GM12878 (cell line): Measurements from ENCODE around the gene BAX. TPM values are rescaled to one million over a fixed set of nuclear protein-coding genes. Genes with fewer than 3 reads are reported as not detected.

ENCODE experiments used
- ATAC-seq: fragments of 200-7000 bp; cut with Tn5 transposase; 3 replicates; pipeline ENCODE4 v1.9.1; 2020; ENCODE audit warnings: mild to moderate bottlenecking, moderate library complexity
- BruUV-seq: library from RNA; stranded (reverse); fragments of 400-500 nt; replicated peaks from 2 replicates; lab custom pipeline; 2021; lab: Mats Ljungman, UMichigan
- CTCF ChIA-PET: fragments of 300-600 bp; sonication (Branson Sonifier 250); formaldehyde crosslinking; extraction: SDS; loops from one replicate; lab custom pipeline; 2021; ENCODE audit warnings: inconsistent platforms; lab: Yijun Ruan, JAX
- POLR2A ChIA-PET: fragments of 350-600 bp; formaldehyde crosslinking; extraction: SDS; loops from one replicate; lab custom pipeline; 2021; ENCODE audit warnings: inconsistent platforms; lab: Charles Lee
- RAD21 ChIA-PET: fragments of 300-600 bp; sonication (Branson Sonifier 250); formaldehyde crosslinking; loops from one replicate; lab custom pipeline; 2023; ENCODE audit warnings: antibody characterized with exemption; ENCODE audit not compliant: unreplicated experiment; lab: Charles Lee
- SMC1A ChIA-PET: fragments of 300-600 bp; sonication (Branson Sonifier 250); formaldehyde crosslinking; loops from one replicate; lab custom pipeline; 2023; ENCODE audit not compliant: unreplicated experiment, uncharacterized antibody; lab: Charles Lee
- DNase-seq: peaks from one replicate; pipeline ENCODE4 v3.0.0-alpha.2; 2011; ENCODE audit warnings: low read depth, low spot score
- FAIRE-seq: peaks from 3 replicates; lab custom pipeline; 2011; peaks lifted over from hg19 to GRCh38; lab: Jason Lieb, UNC
- H2AFZ ChIP-seq: 2 replicates; pipeline ENCODE4 v1.6.0; 2011; ENCODE audit warnings: low read depth, low read length, control low read depth; ENCODE audit not compliant: control insufficient read depth
- H3K27ac ChIP-seq: 2 replicates; pipeline ENCODE4 v1.5.1; 2011; ENCODE audit warnings: control low read depth; ENCODE audit not compliant: control insufficient read depth, insufficient read depth
- H3K27me3 ChIP-seq, 2 experiments: replicated peaks in 1 of 2; 2 replicates each; pipeline versions ENCODE4 v1.6.0 to v1.6.1; 2011; ENCODE audit warnings: low read length in 1 of 2; ENCODE audit not compliant: control insufficient read depth in 2 of 2, insufficient read depth in 2 of 2
- H3K36me3 ChIP-seq, 2 experiments: 2 replicates each; pipeline ENCODE4 v1.5.1; 2011; ENCODE audit warnings: low read length in 1 of 2; ENCODE audit not compliant: control insufficient read depth in 2 of 2, insufficient read depth in 2 of 2
- H3K4me1 ChIP-seq: 2 replicates; pipeline ENCODE4 v1.6.1; 2011; ENCODE audit warnings: mild to moderate bottlenecking, low read length, moderate library complexity, mixed read lengths; ENCODE audit not compliant: control insufficient read depth, insufficient read depth
- H3K4me2 ChIP-seq: 2 replicates; pipeline ENCODE4 v1.6.0; 2011; ENCODE audit warnings: control low read depth; ENCODE audit not compliant: control insufficient read depth, insufficient read depth
- H3K4me3 ChIP-seq: fragments of 200-600 bp; sonication (generic); 2 replicates; pipeline ENCODE4 v1.5.1; 2016
- H3K79me2 ChIP-seq: 2 replicates; pipeline ENCODE4 v1.6.0; 2011; ENCODE audit warnings: low read length; ENCODE audit not compliant: control insufficient read depth, insufficient read depth
- H3K9ac ChIP-seq: 2 replicates; pipeline ENCODE4 v1.8.0; 2011; ENCODE audit warnings: low read length, control low read depth, mixed read lengths; ENCODE audit not compliant: control insufficient read depth, insufficient read depth
- H3K9me3 ChIP-seq: replicated peaks from 3 replicates; pipeline ENCODE4 v1.5.1; 2011; ENCODE audit warnings: mild to moderate bottlenecking, low read length; ENCODE audit not compliant: control insufficient read depth, insufficient read depth
- H4K20me1 ChIP-seq: 2 replicates; pipeline ENCODE4 v1.6.0; 2011; ENCODE audit not compliant: control insufficient read depth, insufficient read depth
- ASH2L ChIP-seq: fragments of 300-600, 200-600 bp; sonication (generic); IDR thresholded peaks from 2 replicates; pipeline ENCODE4 v1.6.1; 2017; ENCODE audit warnings: low read depth, mild to moderate bottlenecking, borderline replicate concordance
- CREB1 ChIP-seq: IDR thresholded peaks from 2 replicates; pipeline ENCODE4 v1.6.1; 2012; ENCODE audit warnings: low read depth, mild to moderate bottlenecking, inconsistent platforms
- EZH2 ChIP-seq: IDR thresholded peaks from 2 replicates; pipeline ENCODE4 v1.6.1; 2012; ENCODE audit warnings: low read depth, mild to moderate bottlenecking, control low read depth, inconsistent platforms, low read length, borderline replicate concordance; ENCODE audit not compliant: control insufficient read depth
- NR2F1 ChIP-seq: fragments of 450-650 bp; conservative IDR thresholded peaks from 2 replicates; pipeline ENCODE4 v1.6.1; 2017; ENCODE audit warnings: mild to moderate bottlenecking
- SPI1 ChIP-seq: IDR thresholded peaks from 2 replicates; pipeline ENCODE4 v1.6.1; 2011; ENCODE audit warnings: low read depth, mild to moderate bottlenecking, low read length, moderate library complexity, borderline replicate concordance; ENCODE audit not compliant: insufficient read depth
- TAF1 ChIP-seq: IDR thresholded peaks from 2 replicates; pipeline ENCODE4 v1.6.1; 2011; ENCODE audit warnings: mild to moderate bottlenecking, low read depth, low read length, borderline replicate concordance
- YBX1 ChIP-seq: fragments of 450-650 bp; IDR thresholded peaks from 2 replicates; pipeline ENCODE4 v1.6.1; 2016; ENCODE audit warnings: antibody characterized with exemption
- WGBS: methylation state at CpG from one replicate; pipeline ENCODE4 v1.1.6; 2016; ENCODE audit warnings: low lambda C conversion rate; ENCODE audit not compliant: insufficient replicate concordance, insufficient coverage; ENCODE audit errors: missing lambda C conversion rate; 5-methylcytosine and 5-hydroxymethylcytosine counted together
- in situ Hi-C: fragments of 300-500 bp; cut with MboI; formaldehyde crosslinking; loops from 9 replicates; pipeline ENCODE4 v1.14.3; 2018; ENCODE audit warnings: mixed read lengths
- intact Hi-C: fragments of 100-400 bp; cut with micrococcal nuclease; formaldehyde crosslinking; loops from one replicate; pipeline ENCODE4 v1.14.2; 2022; ENCODE audit not compliant: unreplicated experiment
- polyA plus RNA-seq, 11 experiments: library from polyadenylated mRNA; depleted of rRNA in 4 of 11; unstranded in 6 of 11; stranded (reverse) in 5 of 11; fragments of >200 nt; fragmentation: Nextera tagmentation in 4 of 11; fragmentation: Illumina TruSeq in 1 of 11; extraction: Ambion mirVana in 4 of 11; extraction: Trizol in 1 of 11; gene quantifications; 1 replicate in 1 of 11; 2 replicates in 10 of 11; pipeline versions ENCODE4 v1.2.1 to v1.2.3, GENCODE V29; 2011 to 2016; ENCODE audit warnings: inconsistent platforms in 2 of 11, missing spikeins in 2 of 11, low read depth in 1 of 11
- total RNA-seq, 4 experiments: library from RNA; depleted of rRNA in 3 of 4; stranded (reverse); fragments of >200 nt in 3 of 4; fragmentation: Illumina TruSeq in 1 of 4; extraction: Trizol in 1 of 4; gene quantifications; 2 replicates each; pipeline versions ENCODE4 v1.2.1 to v1.2.3, GENCODE V29; 2013 to 2021
- TF ChIP-seq, protein P1 (sequence below): IDR thresholded peaks from 2 replicates; pipeline ENCODE4 v1.6.1; 2012; ENCODE audit warnings: low read depth, low read length, improper control_type of control experiment
- TF ChIP-seq, protein P2 (sequence below): fragments of 150-350 bp; IDR thresholded peaks from 2 replicates; pipeline ENCODE4 v1.6.1; 2014; ENCODE audit warnings: mild to moderate bottlenecking, low read depth, low read length
- TF ChIP-seq, protein P3 (sequence below): IDR thresholded peaks from 2 replicates; pipeline ENCODE4 v1.6.1; 2012; ENCODE audit warnings: low read length, inconsistent platforms
- TF ChIP-seq, protein P4 (sequence below): fragments of 450-650 bp; IDR thresholded peaks from 2 replicates; pipeline ENCODE4 v1.6.1; 2016; ENCODE audit warnings: mild to moderate bottlenecking
- TF ChIP-seq, protein P5 (sequence below): IDR thresholded peaks from 2 replicates; pipeline ENCODE4 v1.6.1; 2011; ENCODE audit warnings: low read depth, mild to moderate bottlenecking, low read length, moderate library complexity, borderline replicate concordance; ENCODE audit errors: extremely low read depth
- TF ChIP-seq, protein P6 (sequence below): IDR thresholded peaks from 2 replicates; pipeline ENCODE4 v1.6.1; 2011; ENCODE audit warnings: borderline replicate concordance, low read depth, mild to moderate bottlenecking, moderate library complexity, mixed read lengths, low read length; ENCODE audit not compliant: insufficient read depth; ENCODE audit errors: extremely low read length

Gene BAX
- total and polyA plus RNA-seq, 10 of the 15 experiments (the other 5 are each of a cell fraction or from before 2014, with no cell fraction given) = 7.2 to 221 (median 137) TPM

DNA sequence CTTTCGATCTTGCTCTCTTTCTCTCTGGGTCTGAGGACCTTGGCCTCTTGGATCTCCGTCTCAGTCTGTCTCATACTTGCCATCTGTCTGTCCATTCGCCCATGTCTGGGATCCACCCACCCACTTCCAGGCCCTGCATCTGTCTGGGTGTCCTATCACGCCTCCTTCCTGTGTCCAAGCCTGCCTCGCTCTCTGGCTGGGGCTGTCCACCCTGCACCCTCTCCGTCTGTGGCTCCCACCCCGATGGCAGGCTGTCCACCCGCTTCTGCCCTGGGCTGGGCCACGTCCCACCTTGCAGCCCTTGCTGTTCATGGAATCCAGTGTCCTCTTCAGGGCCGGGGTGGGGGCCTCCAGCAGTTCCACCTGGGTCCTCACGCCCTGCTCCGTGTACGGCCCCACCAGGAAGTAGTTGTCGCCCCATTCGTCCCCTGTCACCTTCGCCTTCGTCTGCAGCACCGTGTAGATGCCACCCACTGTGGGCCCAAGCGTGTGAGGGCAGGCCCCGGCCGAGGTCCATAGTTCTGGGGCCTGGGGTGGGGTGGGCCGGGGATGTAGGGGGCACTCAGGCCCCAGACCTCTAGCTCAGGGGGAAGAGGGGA lies 36.4 kb downstream of the BAX start:
- intact Hi-C loops (no loop called here), in situ Hi-C loops (no loop called here)
- 98% methylated on average over 19 of the region's 22 CpGs for WGBS
- ChIA-PET SMC1A (interaction anchor here (1.0 to 1.5 kb wide), 3 partner anchors 12 to 196 kb away, joined by 3 to 4 read pairs (median 4); no protein-coding TSS in a partner anchor), CTCF (interaction anchor here (1.1 to 4.0 kb wide), 6 partner anchors 12 to 196 kb away, joined by 3 to 55 read pairs (median 28); no protein-coding TSS in a partner anchor), POLR2A (interaction anchor here (0.6 to 3.6 kb wide), 4 partner anchors 12 to 150 kb away, joined by 3 to 41 read pairs (median 7); no protein-coding TSS in a partner anchor), RAD21 (no interaction called here)
- Histone ChIP-seq H3K4me2 (peak overlapping the region; percentile 22; the same call in 1 of the 2 replicates), H3K36me3 (peaks cover 0 to 12% of the 10 kb centered on the region in 2 experiments; a peak in 3 of 4 replicates), H2AFZ (no peak overlapping the region), H3K79me2 (peaks cover 49% of the 10 kb centered on the region), H3K9me3 (no peaks in the 10 kb centered on the region), H3K9ac (peak overlapping the region; percentile 91; the same call in 1 of the 2 replicates), H4K20me1 (no peaks in the 10 kb centered on the region), H3K4me1 (peaks cover 3% of the 10 kb centered on the region), H3K4me3 (peak overlapping the region; percentile 93; the same call in 1 of the 2 replicates), H3K27ac (no peak overlapping the region), H3K27me3 (no peaks in the 10 kb centered on the region)
- FAIRE-seq = no peak
- no peak for ATAC-seq
- no TSS peak for BruUV-seq
- DNase-seq = no peak
- TF ChIP-seq EZH2 (no peak), YBX1 (no peak), SPI1 (no peak), TAF1 (no peak), ASH2L (no peak), NR2F1 (no peak), CREB1 (no peak)
- TF ChIP-seq, protein P1, sequence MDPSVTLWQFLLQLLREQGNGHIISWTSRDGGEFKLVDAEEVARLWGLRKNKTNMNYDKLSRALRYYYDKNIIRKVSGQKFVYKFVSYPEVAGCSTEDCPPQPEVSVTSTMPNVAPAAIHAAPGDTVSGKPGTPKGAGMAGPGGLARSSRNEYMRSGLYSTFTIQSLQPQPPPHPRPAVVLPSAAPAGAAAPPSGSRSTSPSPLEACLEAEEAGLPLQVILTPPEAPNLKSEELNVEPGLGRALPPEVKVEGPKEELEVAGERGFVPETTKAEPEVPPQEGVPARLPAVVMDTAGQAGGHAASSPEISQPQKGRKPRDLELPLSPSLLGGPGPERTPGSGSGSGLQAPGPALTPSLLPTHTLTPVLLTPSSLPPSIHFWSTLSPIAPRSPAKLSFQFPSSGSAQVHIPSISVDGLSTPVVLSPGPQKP = no peak
- TF ChIP-seq, protein P2, sequence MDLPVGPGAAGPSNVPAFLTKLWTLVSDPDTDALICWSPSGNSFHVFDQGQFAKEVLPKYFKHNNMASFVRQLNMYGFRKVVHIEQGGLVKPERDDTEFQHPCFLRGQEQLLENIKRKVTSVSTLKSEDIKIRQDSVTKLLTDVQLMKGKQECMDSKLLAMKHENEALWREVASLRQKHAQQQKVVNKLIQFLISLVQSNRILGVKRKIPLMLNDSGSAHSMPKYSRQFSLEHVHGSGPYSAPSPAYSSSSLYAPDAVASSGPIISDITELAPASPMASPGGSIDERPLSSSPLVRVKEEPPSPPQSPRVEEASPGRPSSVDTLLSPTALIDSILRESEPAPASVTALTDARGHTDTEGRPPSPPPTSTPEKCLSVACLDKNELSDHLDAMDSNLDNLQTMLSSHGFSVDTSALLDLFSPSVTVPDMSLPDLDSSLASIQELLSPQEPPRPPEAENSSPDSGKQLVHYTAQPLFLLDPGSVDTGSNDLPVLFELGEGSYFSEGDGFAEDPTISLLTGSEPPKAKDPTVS = no peak
- TF ChIP-seq, protein P3, sequence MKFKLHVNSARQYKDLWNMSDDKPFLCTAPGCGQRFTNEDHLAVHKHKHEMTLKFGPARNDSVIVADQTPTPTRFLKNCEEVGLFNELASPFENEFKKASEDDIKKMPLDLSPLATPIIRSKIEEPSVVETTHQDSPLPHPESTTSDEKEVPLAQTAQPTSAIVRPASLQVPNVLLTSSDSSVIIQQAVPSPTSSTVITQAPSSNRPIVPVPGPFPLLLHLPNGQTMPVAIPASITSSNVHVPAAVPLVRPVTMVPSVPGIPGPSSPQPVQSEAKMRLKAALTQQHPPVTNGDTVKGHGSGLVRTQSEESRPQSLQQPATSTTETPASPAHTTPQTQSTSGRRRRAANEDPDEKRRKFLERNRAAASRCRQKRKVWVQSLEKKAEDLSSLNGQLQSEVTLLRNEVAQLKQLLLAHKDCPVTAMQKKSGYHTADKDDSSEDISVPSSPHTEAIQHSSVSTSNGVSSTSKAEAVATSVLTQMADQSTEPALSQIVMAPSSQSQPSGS = no peak
- TF ChIP-seq, protein P4, sequence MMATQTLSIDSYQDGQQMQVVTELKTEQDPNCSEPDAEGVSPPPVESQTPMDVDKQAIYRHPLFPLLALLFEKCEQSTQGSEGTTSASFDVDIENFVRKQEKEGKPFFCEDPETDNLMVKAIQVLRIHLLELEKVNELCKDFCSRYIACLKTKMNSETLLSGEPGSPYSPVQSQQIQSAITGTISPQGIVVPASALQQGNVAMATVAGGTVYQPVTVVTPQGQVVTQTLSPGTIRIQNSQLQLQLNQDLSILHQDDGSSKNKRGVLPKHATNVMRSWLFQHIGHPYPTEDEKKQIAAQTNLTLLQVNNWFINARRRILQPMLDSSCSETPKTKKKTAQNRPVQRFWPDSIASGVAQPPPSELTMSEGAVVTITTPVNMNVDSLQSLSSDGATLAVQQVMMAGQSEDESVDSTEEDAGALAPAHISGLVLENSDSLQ = no peak
- TF ChIP-seq, protein P5, sequence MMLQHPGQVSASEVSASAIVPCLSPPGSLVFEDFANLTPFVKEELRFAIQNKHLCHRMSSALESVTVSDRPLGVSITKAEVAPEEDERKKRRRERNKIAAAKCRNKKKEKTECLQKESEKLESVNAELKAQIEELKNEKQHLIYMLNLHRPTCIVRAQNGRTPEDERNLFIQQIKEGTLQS = no peak
- TF ChIP-seq, protein P6, sequence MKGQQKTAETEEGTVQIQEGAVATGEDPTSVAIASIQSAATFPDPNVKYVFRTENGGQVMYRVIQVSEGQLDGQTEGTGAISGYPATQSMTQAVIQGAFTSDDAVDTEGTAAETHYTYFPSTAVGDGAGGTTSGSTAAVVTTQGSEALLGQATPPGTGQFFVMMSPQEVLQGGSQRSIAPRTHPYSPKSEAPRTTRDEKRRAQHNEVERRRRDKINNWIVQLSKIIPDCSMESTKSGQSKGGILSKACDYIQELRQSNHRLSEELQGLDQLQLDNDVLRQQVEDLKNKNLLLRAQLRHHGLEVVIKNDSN = no peak
